ENCODE data around the gene PRKD3.

Gene PRKD3

GRCh38 chr2:37321029-37321682 lies 3.5 kb downstream of the PRKD3 start:
- no peak for TF ChIP-seq FOXM1 (IDR thresholded peaks at IDR 0.05; ENCODE audit: borderline replicate concordance, low read depth)
- no peak for TF ChIP-seq TEAD4 (IDR thresholded peaks at IDR 0.05)
- no peak for TF ChIP-seq EP300 (IDR thresholded peaks at IDR 0.05; ENCODE audit: borderline replicate concordance)
- no peak for TF ChIP-seq EGR1 (IDR thresholded peaks at IDR 0.05)
- TF ChIP-seq NFIC (IDR thresholded peaks at IDR 0.05) = no peak
- no peak for TF ChIP-seq REST (IDR thresholded peaks at IDR 0.05; ENCODE audit: low read depth)
- TF ChIP-seq TCF12 (IDR thresholded peaks at IDR 0.05; ENCODE audit: low read depth) = no peak
- no peak for TF ChIP-seq CREB1 (IDR thresholded peaks at IDR 0.05; ENCODE audit: low read depth)
- no peak for TF ChIP-seq CEBPB (IDR thresholded peaks at IDR 0.05)
- no peak for TF ChIP-seq TAF1 (IDR thresholded peaks at IDR 0.05; ENCODE audit: low read depth)
- TF ChIP-seq ZBTB7A (IDR thresholded peaks at IDR 0.05; ENCODE audit: low read depth) = no peak
- no peak for TF ChIP-seq YY1 (IDR thresholded peaks at IDR 0.05; ENCODE audit: low read depth)
- TF ChIP-seq MAX (IDR thresholded peaks at IDR 0.05) = no peak
- no peak for TF ChIP-seq RAD21 (IDR thresholded peaks at IDR 0.05; ENCODE audit: low read depth)
- no peak for TF ChIP-seq USF1 (IDR thresholded peaks at IDR 0.05)

- TF ChIP-seq RAD21 (IDR thresholded peaks at IDR 0.05; ENCODE audit: low read depth) (no peak), CREB1 (IDR thresholded peaks at IDR 0.05; ENCODE audit: low read depth) (no peak), TAF1 (IDR thresholded peaks at IDR 0.05; ENCODE audit: low read depth) (no peak), USF1 (IDR thresholded peaks at IDR 0.05) (no peak), EP300 (IDR thresholded peaks at IDR 0.05; ENCODE audit: borderline replicate concordance) (no peak), ZBTB7A (IDR thresholded peaks at IDR 0.05; ENCODE audit: low read depth) (no peak), TCF12 (IDR thresholded peaks at IDR 0.05; ENCODE audit: low read depth) (no peak), CEBPB (IDR thresholded peaks at IDR 0.05) (no peak), EGR1 (IDR thresholded peaks at IDR 0.05) (no peak), NFIC (IDR thresholded peaks at IDR 0.05) (no peak), TEAD4 (IDR thresholded peaks at IDR 0.05) (no peak), REST (IDR thresholded peaks at IDR 0.05; ENCODE audit: low read depth) (no peak), MAX (IDR thresholded peaks at IDR 0.05) (no peak), YY1 (IDR thresholded peaks at IDR 0.05; ENCODE audit: low read depth) (no peak)
Observed at GRCh38 chr2:37319754-37320609, 4.7 kb downstream of the PRKD3 start.

- TF ChIP-seq MAX (IDR thresholded peaks at IDR 0.05) = no peak
- TF ChIP-seq NFIC (IDR thresholded peaks at IDR 0.05) = no peak
- TF ChIP-seq ZBTB7A (IDR thresholded peaks at IDR 0.05; ENCODE audit: low read depth) = no peak
- TF ChIP-seq CEBPB (IDR thresholded peaks at IDR 0.05) = no peak
- TF ChIP-seq EGR1 (IDR thresholded peaks at IDR 0.05) = no peak
- no peak for TF ChIP-seq EP300 (IDR thresholded peaks at IDR 0.05; ENCODE audit: borderline replicate concordance)
- TF ChIP-seq RAD21 (IDR thresholded peaks at IDR 0.05; ENCODE audit: low read depth) = no peak
- no peak for TF ChIP-seq USF1 (IDR thresholded peaks at IDR 0.05)
- no peak for TF ChIP-seq REST (IDR thresholded peaks at IDR 0.05; ENCODE audit: low read depth)
- TF ChIP-seq FOXM1 (IDR thresholded peaks at IDR 0.05; ENCODE audit: borderline replicate concordance, low read depth) = no peak
- TF ChIP-seq CREB1 (IDR thresholded peaks at IDR 0.05; ENCODE audit: low read depth) = no peak
Observed at GRCh38 chr2:37318401-37318800, 6.2 kb downstream of the PRKD3 start.

All from Ishikawa (cell line).